SH-SY5Y (cell line): ENCODE data around the gene SECTM1.

ENCODE experiments used
- GATA2 ChIP-seq: IDR thresholded peaks from 2 replicates; pipeline ENCODE4 v1.6.1; 2011; ENCODE audit warnings: mild to moderate bottlenecking, low read depth, low read length
- GATA3 ChIP-seq: IDR thresholded peaks from 2 replicates; pipeline ENCODE4 v1.6.1; 2011; ENCODE audit warnings: low read depth, mild to moderate bottlenecking, low read length, moderate library complexity

GRCh38 chr17:82325286-82326180, 8.0 kb downstream of the SECTM1 start:
- no peak for TF ChIP-seq GATA2
- TF ChIP-seq GATA3: no peak
